Hematopoietic multipotent progenitor cell treated with erythropoietin and hydrocortisone succinate and interleukin-3 and kit ligand, for 8 days (in vitro differentiated cells): ENCODE results near the gene INSRR.

Experiments used
- DNase-seq: peaks from one replicate; pipeline ENCODE4 v3.0.0-alpha.2; 2015

Gene INSRR

DNA sequence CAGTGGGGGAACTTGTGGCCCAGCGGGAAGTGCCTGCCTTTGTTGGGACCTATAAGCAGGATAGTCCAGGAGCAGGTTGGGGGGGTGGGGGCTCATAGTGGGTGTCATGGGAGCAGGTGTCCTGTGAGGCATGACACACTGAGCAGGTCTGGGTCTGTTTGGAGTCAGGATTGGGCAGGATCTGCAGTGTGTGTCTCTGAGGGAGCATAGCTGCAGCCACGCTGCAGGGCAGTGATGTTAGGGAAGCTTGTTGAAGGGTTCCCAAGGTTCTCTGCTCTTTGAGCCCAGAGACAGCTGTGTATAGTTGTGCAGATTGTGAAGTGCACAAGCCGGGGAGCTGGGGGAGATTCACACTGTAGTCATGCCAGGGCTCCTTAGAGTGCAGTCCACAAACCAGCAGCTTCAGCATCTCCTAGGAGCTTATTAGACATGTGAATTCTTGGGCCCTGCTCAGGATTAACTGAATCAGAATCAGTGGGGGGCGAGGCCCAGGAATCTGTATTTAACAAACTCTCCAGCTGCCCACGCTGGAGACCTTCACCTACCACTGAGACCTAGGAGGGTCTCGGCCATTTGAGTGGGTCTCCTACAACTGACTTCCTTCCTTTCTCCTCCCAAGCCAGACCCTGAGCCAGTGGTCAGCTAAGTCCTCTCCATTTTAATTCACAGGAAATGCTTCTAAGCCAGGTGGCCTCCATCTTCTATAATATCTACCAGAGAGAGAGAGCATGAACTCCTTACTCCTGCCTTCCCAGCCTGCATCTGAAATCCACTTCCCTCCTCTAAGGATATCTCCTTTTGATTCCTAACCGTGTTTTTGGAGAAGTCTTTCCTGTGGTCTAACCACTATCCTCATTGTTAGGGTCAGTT, 11.1 kb downstream of the INSRR start:
- DNase-seq, result no peak

DNA sequence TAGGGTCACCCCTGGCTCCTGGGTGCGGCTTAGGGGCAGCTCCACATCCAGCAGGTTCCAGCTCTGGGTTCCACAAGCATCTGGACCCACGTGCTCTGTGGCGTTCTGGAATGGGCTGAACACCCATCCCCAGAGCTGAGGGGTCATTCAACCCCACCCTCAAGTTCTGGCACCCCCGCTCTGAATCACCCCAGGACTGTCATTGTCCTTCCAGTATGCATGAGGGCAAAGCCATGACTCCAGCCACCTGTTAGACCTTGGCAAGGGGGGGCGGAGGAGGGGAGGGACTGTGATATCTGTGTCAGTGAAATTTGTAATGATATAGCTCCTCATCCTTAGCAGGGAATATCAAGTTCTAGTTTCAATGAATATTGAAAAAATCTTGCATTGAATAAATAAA, 12.3 kb downstream of the INSRR start:
- DNase-seq, result no peak

GRCh38 chr1:156845953-156846545, 12.9 kb downstream of the INSRR start:
- DNase-seq, result no peak

DNA sequence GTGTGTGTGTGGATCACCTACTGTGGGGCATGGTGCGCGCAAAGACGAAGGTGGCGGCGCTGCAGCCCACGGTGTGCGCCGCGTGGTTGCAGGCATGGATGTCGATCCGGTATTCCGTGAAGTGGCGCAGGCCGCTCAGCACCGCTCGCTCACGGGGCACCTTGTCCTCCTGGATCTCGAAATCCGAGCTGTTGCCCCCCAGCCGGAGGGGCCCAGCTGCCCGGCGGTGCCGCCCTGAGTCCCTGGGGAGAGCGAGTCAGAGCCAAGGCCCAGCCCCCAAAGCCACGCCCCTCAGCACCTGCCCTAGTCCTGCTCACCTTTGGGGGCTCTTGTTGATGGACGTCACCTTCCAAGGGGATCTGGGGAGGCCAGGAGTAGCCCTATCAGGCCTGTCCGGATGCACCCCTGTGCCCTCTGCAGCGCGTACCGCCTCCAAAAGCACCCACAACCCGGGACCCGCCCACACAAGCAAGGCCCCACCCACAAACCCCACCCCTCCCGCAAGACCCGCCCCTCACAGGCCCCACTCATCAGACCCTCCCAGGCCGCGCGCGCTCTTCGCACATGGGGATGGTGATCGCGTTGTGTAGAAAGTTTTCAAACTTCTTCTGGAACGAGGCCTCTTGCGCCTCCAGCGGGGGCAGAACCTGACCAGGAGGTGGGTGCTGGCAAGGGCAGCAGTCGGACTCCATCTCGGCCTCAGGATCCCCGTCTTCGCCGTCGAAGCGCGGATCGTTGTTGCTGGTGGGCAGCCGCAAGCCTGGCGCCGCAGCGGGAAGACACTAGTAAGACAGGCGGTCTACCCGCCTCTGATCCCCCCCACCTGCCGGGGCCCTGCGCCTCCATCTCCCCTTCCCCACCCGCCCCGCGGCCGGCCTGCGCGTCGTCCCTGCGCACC, 13.6 kb downstream of the INSRR start:
- peak; percentile 18 for DNase-seq

DNA sequence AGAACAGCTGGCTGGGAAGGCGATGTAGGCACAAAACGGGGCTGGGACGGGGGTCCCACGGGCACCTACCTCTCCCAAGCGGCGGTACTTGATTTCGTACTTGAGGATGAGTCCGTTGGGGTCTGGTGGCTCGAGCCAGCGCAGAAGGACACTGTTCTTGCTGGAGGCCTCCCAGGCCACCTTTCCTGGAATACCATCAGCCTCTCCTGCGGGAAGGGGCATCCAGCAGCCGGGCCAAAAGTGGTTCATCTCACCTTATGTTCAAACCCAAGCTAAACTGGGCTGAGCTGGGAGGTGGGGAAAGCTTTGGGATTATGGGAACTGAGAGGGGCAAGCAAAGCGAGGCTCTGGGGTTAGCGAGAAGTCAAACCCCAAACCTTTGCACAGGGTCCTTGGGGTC, 14.3 kb downstream of the INSRR start:
- no peak for DNase-seq

DNA sequence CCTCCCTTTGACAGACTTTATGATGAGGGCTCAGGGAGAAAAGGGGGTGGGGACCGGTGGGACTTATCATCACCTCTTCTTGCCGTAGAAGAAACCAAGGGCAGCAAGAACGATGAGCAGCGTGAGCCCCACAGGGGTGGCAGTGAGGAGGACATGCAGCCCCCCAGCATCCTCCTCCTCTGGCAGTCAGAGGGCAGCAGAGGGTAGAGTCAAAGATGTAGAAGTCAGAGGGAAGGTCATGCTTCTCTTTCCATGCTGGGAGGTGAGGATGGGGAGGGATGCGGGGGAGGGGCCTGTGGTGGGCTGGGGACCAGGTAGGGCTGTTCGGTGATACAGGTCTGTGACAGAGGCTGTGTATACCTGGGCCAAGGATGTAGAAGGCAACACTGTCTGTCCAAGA, 14.8 kb downstream of the INSRR start:
- no peak for DNase-seq

- no peak for DNase-seq
These were observed 16.2 kb downstream of the INSRR start for GRCh38 chr1:156842618-156843300.

GRCh38 chr1:156841295-156841855, 17.5 kb downstream of the INSRR start:
- DNase-seq, result no peak

GRCh38 chr1:156840898-156841279, 18.0 kb downstream of the INSRR start:
- no peak for DNase-seq

GRCh38 chr1:156840186-156840897, 18.6 kb downstream of the INSRR start:
- DNase-seq, result no peak

DNA sequence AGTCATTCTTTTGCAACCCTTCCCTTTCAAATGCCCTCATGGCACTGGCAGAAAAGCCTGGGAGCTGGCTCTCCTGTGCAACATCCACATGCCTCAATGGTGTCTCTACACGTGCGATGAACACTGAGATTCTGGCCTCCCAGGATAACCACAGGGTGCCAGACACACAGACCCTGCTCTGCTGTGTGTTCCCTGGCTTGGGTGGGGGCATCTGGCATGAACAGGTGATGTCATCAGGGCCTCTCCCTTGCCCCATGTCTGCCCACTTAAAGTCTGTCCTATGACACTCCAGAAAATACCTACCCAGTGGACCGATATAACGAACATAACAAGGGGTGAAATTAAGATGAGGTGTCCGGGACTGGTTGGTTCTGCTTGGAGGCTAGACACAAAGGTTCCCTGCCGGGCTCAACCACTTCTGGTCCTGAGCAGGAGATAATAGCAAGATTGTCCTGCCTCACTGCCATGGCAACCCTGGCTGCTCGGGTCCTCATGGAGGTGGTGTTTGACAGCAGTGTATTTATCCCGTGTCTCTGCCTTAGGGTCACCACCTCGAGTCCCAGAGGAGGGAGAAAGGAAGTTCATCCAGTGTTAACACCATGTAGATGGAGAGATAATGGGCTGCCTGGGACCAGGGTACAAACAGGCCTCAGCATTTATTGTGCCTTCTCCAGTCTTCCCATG, 19.3 kb downstream of the INSRR start:
- DNase-seq, result no peak

DNA sequence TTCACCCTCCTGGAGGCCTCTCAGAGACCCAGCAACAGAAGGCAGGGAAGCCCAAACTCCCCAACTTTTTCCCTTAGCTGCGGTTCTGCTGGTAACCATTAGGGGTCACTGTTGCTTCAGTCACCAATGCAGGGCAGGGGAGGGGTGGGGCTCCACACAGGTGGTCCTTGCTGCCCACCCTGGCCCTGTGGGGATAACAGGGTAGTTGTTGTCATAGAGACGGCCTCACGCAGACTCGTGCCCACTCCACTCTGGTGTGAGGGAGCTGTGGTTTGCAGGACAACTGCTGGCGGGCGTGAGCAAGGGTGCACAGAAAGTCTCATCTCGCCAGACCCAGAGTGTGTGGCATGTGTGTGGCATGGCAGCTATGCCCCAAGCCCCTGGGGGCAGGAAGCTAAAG, 19.9 kb downstream of the INSRR start:
- peak; percentile 41 for DNase-seq

DNA sequence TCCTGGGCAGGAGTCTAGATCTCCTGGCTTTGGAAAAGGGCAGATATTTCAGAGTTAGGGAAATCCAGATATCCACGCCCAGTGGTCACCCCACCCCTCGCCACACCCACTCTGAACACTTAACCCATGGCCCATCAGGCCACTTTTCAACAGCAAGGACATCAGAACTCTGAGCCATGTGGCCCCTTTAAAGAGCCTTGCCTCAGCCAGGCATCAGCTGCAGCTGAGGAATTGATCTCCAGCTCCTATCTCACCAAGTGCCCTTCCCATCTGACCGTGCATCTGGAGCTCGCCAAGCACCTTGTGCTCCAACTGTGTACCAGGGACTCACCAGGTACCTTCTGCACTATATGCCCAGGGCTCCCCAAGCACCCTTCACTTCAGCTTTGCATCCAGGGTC, 22.0 kb downstream of the INSRR start:
- no peak for DNase-seq

- DNase-seq, result no peak
These were observed 22.8 kb downstream of the INSRR start for GRCh38 chr1:156836041-156836654.

- DNase-seq, result no peak
These were observed 24.6 kb downstream of the INSRR start for GRCh38 chr1:156834322-156834721.

- DNase-seq, result no peak
These were observed 25.3 kb downstream of the INSRR start for GRCh38 chr1:156833603-156834002.

GRCh38 chr1:156832434-156832833, 26.5 kb downstream of the INSRR start:
- DNase-seq, result no peak

- DNase-seq, result no peak
These were observed 30.4 kb downstream of the INSRR start for GRCh38 chr1:156828400-156829124.

- no peak for DNase-seq
These were observed 32.3 kb downstream of the INSRR start for GRCh38 chr1:156826630-156827029.

DNA sequence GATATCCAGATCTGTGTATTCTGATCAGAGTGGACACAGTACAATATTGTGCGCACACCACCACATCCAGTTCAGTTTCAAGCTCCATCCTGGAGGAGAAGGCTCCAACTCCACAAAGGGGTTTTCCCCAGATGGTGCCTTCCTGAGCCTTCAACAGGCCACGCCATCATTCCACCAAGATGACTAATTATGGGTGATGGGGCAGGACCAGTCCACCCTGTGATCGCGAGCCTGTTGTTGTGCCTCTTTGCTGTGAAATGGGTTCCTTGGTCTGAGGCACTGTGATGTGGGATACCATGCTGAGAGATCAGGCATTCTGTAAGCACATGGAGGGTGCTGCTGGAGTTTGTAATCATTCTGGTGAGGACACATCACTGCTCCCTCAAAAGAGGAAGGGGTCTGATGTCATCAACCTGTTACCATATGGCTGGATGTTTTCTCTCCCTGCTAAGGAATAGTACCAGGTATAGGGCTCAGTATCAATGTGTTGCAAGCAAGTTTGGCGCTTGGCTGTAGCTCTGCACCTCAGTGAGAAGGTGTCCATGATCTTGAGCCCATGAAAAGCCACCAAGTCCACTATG, 35.6 kb downstream of the INSRR start:
- no peak for DNase-seq
